GM23338 (cell line): ENCODE data around the gene PRDX3. TPM values are rescaled to one million over a fixed set of nuclear protein-coding genes. Genes with fewer than 3 reads are reported as not detected.

Experiments used
- ATAC-seq: fragments of 200-7000 bp; cut with Tn5 transposase; 3 replicates; pipeline ENCODE4 v1.9.1; 2020
- DNase-seq: peaks from one replicate; pipeline ENCODE4 v3.0.0-alpha.2; 2015; ENCODE audit warnings: low spot score
- H2AFZ ChIP-seq: fragments of 200-600 bp; sonication (generic); 2 replicates; pipeline ENCODE4 v1.8.0; 2016; ENCODE audit warnings: antibody characterized with exemption, mild to moderate bottlenecking, moderate library complexity
- H3F3A ChIP-seq: fragments of 200-600 bp; sonication (generic); replicated peaks from 2 replicates; pipeline ENCODE4 v1.8.0; 2017; ENCODE audit warnings: antibody characterized with exemption, mixed run types, low read depth
- H3K27ac ChIP-seq: fragments of 200-600 bp; sonication (generic); 2 replicates; pipeline ENCODE4 v1.6.1; 2016; ENCODE audit warnings: low read depth
- H3K27me3 ChIP-seq: fragments of 200-600 bp; sonication (generic); 2 replicates; pipeline ENCODE4 v1.8.0; 2016; ENCODE audit warnings: mild to moderate bottlenecking, mixed run types, moderate library complexity; ENCODE audit not compliant: insufficient read depth
- H3K36me3 ChIP-seq: fragments of 200-600 bp; sonication (generic); 2 replicates; pipeline ENCODE4 v1.8.0; 2016; ENCODE audit warnings: mild to moderate bottlenecking; ENCODE audit not compliant: insufficient read depth
- H3K4me1 ChIP-seq: fragments of 200-600 bp; sonication (generic); 2 replicates; pipeline ENCODE4 v1.8.0; 2016; ENCODE audit warnings: mild to moderate bottlenecking, moderate library complexity; ENCODE audit not compliant: insufficient read depth
- H3K4me2 ChIP-seq: fragments of 200-600 bp; sonication (generic); 2 replicates; pipeline ENCODE4 v1.7.1; 2017; ENCODE audit warnings: mixed run types
- H3K4me3 ChIP-seq: fragments of 200-600 bp; sonication (generic); 2 replicates; pipeline ENCODE4 v1.6.1; 2016; ENCODE audit warnings: mixed run types
- H3K79me2 ChIP-seq: fragments of 200-600 bp; sonication (generic); replicated peaks from 2 replicates; pipeline ENCODE4 v1.8.0; 2017; ENCODE audit warnings: mild to moderate bottlenecking; ENCODE audit not compliant: insufficient read depth
- H3K9me2 ChIP-seq: fragments of 200-600 bp; sonication (generic); 2 replicates; pipeline ENCODE4 v1.8.0; 2017; ENCODE audit not compliant: insufficient read depth
- H4K20me1 ChIP-seq: fragments of 200-600 bp; sonication (generic); replicated peaks from 2 replicates; pipeline ENCODE4 v1.8.0; 2017; ENCODE audit warnings: mild to moderate bottlenecking; ENCODE audit not compliant: insufficient read depth
- H3K27ac Mint-ChIP-seq: 2 replicates; pipeline ENCODE4 v1.8.0; 2020; ENCODE audit warnings: inconsistent platforms, mild to moderate bottlenecking, moderate library complexity, mixed read lengths
- H3K27me3 Mint-ChIP-seq: 3 replicates; pipeline ENCODE4 v1.8.0; 2022; ENCODE audit warnings: low read depth, mild to moderate bottlenecking, moderate library complexity, mixed read lengths, inconsistent platforms; ENCODE audit not compliant: insufficient read depth, poor library complexity
- H3K36me3 Mint-ChIP-seq: 3 replicates; pipeline ENCODE4 v1.8.0; 2021; ENCODE audit warnings: low read depth, mild to moderate bottlenecking, inconsistent platforms, moderate library complexity, mixed read lengths
- H3K4me1 Mint-ChIP-seq: 3 replicates; pipeline ENCODE4 v1.8.0; 2020; ENCODE audit warnings: mild to moderate bottlenecking, inconsistent platforms, mixed read lengths
- H3K4me3 Mint-ChIP-seq: 3 replicates; pipeline ENCODE4 v1.8.0; 2021; ENCODE audit warnings: moderate library complexity, mild to moderate bottlenecking, inconsistent platforms, mixed read lengths
- H3K9me3 Mint-ChIP-seq: 3 replicates; pipeline ENCODE4 v1.8.0; 2020; ENCODE audit warnings: moderate library complexity, mild to moderate bottlenecking, inconsistent platforms, mixed read lengths
- CREB1 ChIP-seq: fragments of 250-450 bp; sonication (Bioruptor Pico); IDR thresholded peaks from 2 replicates; pipeline ENCODE4 v1.5.0; 2020; ENCODE audit warnings: low read depth, mild to moderate bottlenecking, moderate library complexity
- ETS1 ChIP-seq: IDR thresholded peaks from 2 replicates; pipeline ENCODE4 v1.6.1; 2016; ENCODE audit warnings: antibody characterized with exemption
- EZH2 ChIP-seq: fragments of 200-600 bp; sonication (generic); IDR thresholded peaks from one replicate; pipeline ENCODE4 v1.8.0; 2017; ENCODE audit warnings: antibody characterized with exemption, mild to moderate bottlenecking, low read depth; ENCODE audit not compliant: unreplicated experiment
- EZH2phosphoT487 ChIP-seq: fragments of 200-600 bp; sonication (generic); IDR thresholded peaks from one replicate; pipeline ENCODE4 v1.8.1; 2018; ENCODE audit warnings: antibody characterized with exemption; ENCODE audit not compliant: unreplicated experiment
- JUNB ChIP-seq: IDR thresholded peaks from one replicate; pipeline ENCODE4 v1.6.1; 2016; ENCODE audit warnings: antibody characterized with exemption; ENCODE audit not compliant: unreplicated experiment
- NANOG ChIP-seq: IDR thresholded peaks from 2 replicates; pipeline ENCODE4 v1.6.1; 2016; ENCODE audit warnings: antibody characterized with exemption, borderline replicate concordance
- POLR2AphosphoS5 ChIP-seq: IDR thresholded peaks from 2 replicates; pipeline ENCODE4 v1.6.1; 2016; ENCODE audit warnings: antibody characterized with exemption, low read depth
- STAT1 ChIP-seq: IDR thresholded peaks from one replicate; pipeline ENCODE4 v1.6.1; 2016; ENCODE audit warnings: antibody characterized with exemption; ENCODE audit not compliant: unreplicated experiment
- ZNF114 ChIP-seq: fragments of 250-450 bp; sonication (Bioruptor Pico); IDR thresholded peaks from 2 replicates; pipeline ENCODE4 v1.5.0; 2020; ENCODE audit warnings: mild to moderate bottlenecking, moderate library complexity
- ZNF331 ChIP-seq: fragments of 250-450 bp; sonication (Bioruptor Pico); IDR thresholded peaks from 2 replicates; pipeline ENCODE4 v1.5.0; 2020; ENCODE audit warnings: low read depth, mild to moderate bottlenecking, moderate library complexity
- ZNF462 ChIP-seq: fragments of 250-450 bp; sonication (Bioruptor Pico); IDR thresholded peaks from 2 replicates; pipeline ENCODE4 v1.5.0; 2020; ENCODE audit warnings: mild to moderate bottlenecking, moderate library complexity
- polyA plus RNA-seq: library from polyadenylated mRNA; unstranded; fragments of >200 nt; fragmentation: Nextera tagmentation; extraction: Ambion mirVana; gene quantifications from 2 replicates; pipeline ENCODE4 v1.2.1, GENCODE V29; 2016
- total RNA-seq: library from RNA; depleted of rRNA; stranded (reverse); fragments of >200 nt; shearing (Covaris generic); gene quantifications from 2 replicates; pipeline ENCODE4 v1.2.3, GENCODE V29; 2014
- TF ChIP-seq, protein P1 (sequence below), 2 experiments: fragments of 200-600 bp in 1 of 2; sonication (generic) in 1 of 2; conservative IDR thresholded peaks; 2 replicates each; pipeline versions ENCODE4 v1.5.1 to v1.6.1; 2016 to 2017; ENCODE audit warnings: antibody characterized with exemption in 2 of 2, low read depth in 2 of 2, mild to moderate bottlenecking in 2 of 2, moderate library complexity in 1 of 2

PRDX3 gene
- total and polyA plus RNA-seq, 2 experiments from 2014 or later, result 275 to 285 TPM

- peak; percentile 49; the same call in 2 of the 3 replicates for ATAC-seq
- H3K4me1 Mint-ChIP-seq, result no peaks in the 10 kb centered on the region
- H3K36me3 Mint-ChIP-seq, result no peaks in the 10 kb centered on the region
- no peak overlapping the region for H3K4me3 Mint-ChIP-seq
- no peak overlapping the region for H3K4me3 ChIP-seq
- no peaks in the 10 kb centered on the region for H3K27me3 ChIP-seq
- H3K27ac Mint-ChIP-seq, result no peak overlapping the region
- no peaks in the 10 kb centered on the region for H3K9me3 Mint-ChIP-seq
- no peaks in the 10 kb centered on the region for H3K4me1 ChIP-seq
- H3K79me2 ChIP-seq, result no peaks in the 10 kb centered on the region
- TF ChIP-seq ZNF114 (CRISPR knock-in tag), result no peak
- TF ChIP-seq EZH2, result no peak
- TF ChIP-seq, protein P1, sequence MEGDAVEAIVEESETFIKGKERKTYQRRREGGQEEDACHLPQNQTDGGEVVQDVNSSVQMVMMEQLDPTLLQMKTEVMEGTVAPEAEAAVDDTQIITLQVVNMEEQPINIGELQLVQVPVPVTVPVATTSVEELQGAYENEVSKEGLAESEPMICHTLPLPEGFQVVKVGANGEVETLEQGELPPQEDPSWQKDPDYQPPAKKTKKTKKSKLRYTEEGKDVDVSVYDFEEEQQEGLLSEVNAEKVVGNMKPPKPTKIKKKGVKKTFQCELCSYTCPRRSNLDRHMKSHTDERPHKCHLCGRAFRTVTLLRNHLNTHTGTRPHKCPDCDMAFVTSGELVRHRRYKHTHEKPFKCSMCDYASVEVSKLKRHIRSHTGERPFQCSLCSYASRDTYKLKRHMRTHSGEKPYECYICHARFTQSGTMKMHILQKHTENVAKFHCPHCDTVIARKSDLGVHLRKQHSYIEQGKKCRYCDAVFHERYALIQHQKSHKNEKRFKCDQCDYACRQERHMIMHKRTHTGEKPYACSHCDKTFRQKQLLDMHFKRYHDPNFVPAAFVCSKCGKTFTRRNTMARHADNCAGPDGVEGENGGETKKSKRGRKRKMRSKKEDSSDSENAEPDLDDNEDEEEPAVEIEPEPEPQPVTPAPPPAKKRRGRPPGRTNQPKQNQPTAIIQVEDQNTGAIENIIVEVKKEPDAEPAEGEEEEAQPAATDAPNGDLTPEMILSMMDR (conservative IDR thresholded peaks at IDR 0.05; ENCODE audit: low read depth in 2 of 2), result no peak
- no peak for TF ChIP-seq NANOG
- TF ChIP-seq STAT1, result no peak
- no peak for TF ChIP-seq ETS1
- no peak for TF ChIP-seq JUNB
- TF ChIP-seq POLR2AphosphoS5, result no peak
- no peak for TF ChIP-seq ZNF331 (CRISPR knock-in tag)
- TF ChIP-seq EZH2phosphoT487, result no peak
- no peaks in the 10 kb centered on the region for H3K36me3 ChIP-seq
- H3K4me2 ChIP-seq, result no peak overlapping the region
- no peaks in the 10 kb centered on the region for H3K9me2 ChIP-seq
- H2AFZ ChIP-seq, result no peak overlapping the region
- no peak overlapping the region for H3K27ac ChIP-seq
- DNase-seq, result no peak
- H4K20me1 ChIP-seq, result no peaks in the 10 kb centered on the region
- no peaks in the 10 kb centered on the region for H3F3A ChIP-seq
- peaks cover 4% of the 10 kb centered on the region for H3K27me3 Mint-ChIP-seq
Measured at GRCh38 chr10:119191881-119192280, 13.3 kb upstream of the PRDX3 start.

- no peaks in the 10 kb centered on the region for H4K20me1 ChIP-seq
- no peak for ATAC-seq
- Mint-ChIP-seq H3K9me3 (no peaks in the 10 kb centered on the region), H3K4me3 (no peak overlapping the region), H3K27ac (no peak overlapping the region), H3K4me1 (no peaks in the 10 kb centered on the region), H3K27me3 (peaks cover 4% of the 10 kb centered on the region), H3K36me3 (no peaks in the 10 kb centered on the region)
- H2AFZ ChIP-seq, result no peak overlapping the region
- H3F3A ChIP-seq, result no peaks in the 10 kb centered on the region
- no peak overlapping the region for H3K27ac ChIP-seq
- H3K27me3 ChIP-seq, result no peaks in the 10 kb centered on the region
- H3K79me2 ChIP-seq, result no peaks in the 10 kb centered on the region
- no peak overlapping the region for H3K4me3 ChIP-seq
- H3K9me2 ChIP-seq, result no peaks in the 10 kb centered on the region
- TF ChIP-seq ZNF114 (CRISPR knock-in tag) (no peak), POLR2AphosphoS5 (no peak), ZNF462 (CRISPR knock-in tag) (no peak), CREB1 (no peak)
- no peaks in the 10 kb centered on the region for H3K4me1 ChIP-seq
- DNase-seq, result no peak
- no peak overlapping the region for H3K4me2 ChIP-seq
- H3K36me3 ChIP-seq, result no peaks in the 10 kb centered on the region
Measured at GRCh38 chr10:119190954-119191785, 12.6 kb upstream of the PRDX3 start.
